HG03097 (cell line): ENCODE measurements around the gene TCN2.
"Not testable (repeated sequence)": the region's sequence is repeated elsewhere in the genome, so short reads cannot be mapped to it uniquely, and the experiment has no call there.

Experiments
- ATAC-seq: cut with Tn5 transposase; IDR thresholded peaks from one replicate; pipeline ENCODE4 v1.9.1; 2021; ENCODE audit not compliant: unreplicated experiment, low FRiP score

Gene TCN2

GRCh38 chr22:30574997-30575671 lies 31.8 kb upstream of the TCN2 start:
- no peak for ATAC-seq

DNA sequence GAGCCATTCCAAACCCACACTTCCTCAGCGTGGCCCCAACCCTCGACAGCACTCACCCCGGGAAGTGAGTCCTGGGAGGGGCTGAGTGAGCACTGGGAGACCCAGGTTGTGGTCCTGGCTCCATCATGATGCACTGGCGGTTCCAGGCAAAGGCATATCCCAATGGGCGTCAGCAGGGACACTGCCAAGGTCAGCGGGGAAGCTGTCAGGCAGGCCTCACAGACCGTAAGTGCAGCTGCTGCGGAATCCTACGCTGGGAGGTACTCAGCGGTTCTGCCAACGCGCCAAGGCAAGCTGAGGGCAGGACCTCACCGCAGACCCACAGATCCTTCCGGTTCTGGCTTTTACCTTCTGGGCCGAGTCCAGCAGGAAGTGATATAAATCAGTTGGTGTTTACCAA lies 31.1 kb upstream of the TCN2 start:
- ATAC-seq = no peak

- no peak for ATAC-seq
Observed at GRCh38 chr22:30578481-30578880, 28.5 kb upstream of the TCN2 start.

DNA sequence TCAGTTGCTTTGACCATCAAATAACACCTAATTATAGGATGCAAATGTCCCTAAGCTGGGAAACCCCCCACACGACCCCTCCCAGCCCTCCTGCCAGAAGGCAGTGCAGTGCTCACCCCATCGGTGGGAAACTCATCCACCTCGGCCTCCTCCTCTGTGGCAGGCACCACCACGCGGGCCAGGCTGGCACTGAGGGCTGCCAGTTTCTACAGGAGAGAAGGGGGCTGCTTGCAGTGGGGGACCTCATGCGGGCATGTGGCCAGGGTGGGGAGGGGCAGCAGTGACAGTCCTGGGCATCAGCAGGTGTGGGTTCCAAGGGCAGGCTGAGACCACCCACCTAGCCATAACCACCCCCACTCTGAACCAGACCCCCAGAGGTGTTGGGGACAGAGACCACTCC lies 26.1 kb upstream of the TCN2 start:
- no peak for ATAC-seq

GRCh38 chr22:30582051-30582450 lies 24.9 kb upstream of the TCN2 start:
- ATAC-seq = no peak

GRCh38 chr22:30582788-30583545 lies 24.0 kb upstream of the TCN2 start:
- no peak for ATAC-seq

GRCh38 chr22:30584441-30584840 lies 22.5 kb upstream of the TCN2 start:
- no peak for ATAC-seq

DNA sequence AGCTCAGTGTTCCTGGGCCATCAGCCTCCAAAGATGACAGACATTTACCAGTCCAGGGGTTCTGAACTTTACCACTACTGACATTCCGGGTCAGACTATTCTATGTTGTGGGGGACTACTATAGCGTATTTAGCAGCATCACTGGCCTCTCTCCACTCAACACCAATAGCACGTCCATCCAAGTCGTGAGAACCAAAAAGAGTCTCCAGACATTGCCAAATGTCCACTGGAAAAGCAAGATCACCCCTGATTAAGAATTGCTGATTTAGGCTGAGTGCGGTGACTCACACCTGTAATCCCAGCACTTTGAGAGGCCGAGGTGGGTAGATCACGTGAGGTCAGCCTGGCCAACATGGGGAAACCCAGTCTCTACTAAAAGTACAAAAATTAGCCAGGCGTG lies 20.6 kb upstream of the TCN2 start:
- ATAC-seq = no peak

GRCh38 chr22:30591191-30591587 lies 15.8 kb upstream of the TCN2 start:
- ATAC-seq = no peak

DNA sequence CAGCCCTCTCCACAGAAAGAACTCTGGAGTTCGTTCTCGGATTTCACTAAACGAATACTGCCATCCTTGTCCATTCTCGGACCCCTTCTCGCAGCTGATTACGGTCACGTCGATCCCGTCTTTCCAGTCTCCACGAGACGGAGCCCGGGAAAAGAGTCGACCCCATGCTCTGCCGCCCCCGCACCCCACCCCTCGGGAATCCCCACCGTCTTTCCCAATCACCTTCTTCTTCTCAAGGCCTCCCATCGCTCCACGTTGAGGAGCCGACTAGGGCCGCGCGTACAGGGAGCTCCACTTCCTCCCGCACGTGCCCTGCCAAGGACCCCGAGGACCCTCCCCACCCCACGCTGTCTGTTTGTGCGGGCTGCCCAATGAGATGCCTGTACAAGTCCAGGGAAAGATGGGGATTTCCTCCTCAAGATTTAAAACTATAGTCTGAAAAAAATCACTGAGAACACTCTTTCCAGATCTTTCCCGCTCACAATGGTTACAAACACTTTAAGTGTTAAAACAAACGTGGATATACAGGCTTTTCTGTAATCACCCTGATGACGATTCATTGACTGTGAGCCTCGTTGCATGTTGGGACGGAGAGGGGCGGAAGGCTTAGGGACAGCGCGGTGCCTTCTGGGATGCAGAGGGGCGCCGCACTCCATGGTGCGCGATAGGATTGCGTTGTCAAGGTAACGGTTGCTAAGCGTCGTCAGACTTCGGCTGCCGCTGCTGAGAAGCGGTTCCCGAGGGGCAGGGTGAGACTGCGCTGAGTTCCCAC lies 15.2 kb upstream of the TCN2 start, which contains the start of gene PES1:
TSS of gene PES1 (minus strand) at position 323 of the 772 bp plus-strand sequence. CDS start at position 246, 77 bp downstream.
- peak; percentile 91 for ATAC-seq

- not testable (repeated sequence) for ATAC-seq
Observed at GRCh38 chr22:30592360-30592713, 14.6 kb upstream of the TCN2 start.

GRCh38 chr22:30596199-30596598 lies 10.8 kb upstream of the TCN2 start:
- no peak for ATAC-seq

GRCh38 chr22:30596886-30597285 lies 10.1 kb upstream of the TCN2 start:
- ATAC-seq = no peak

DNA sequence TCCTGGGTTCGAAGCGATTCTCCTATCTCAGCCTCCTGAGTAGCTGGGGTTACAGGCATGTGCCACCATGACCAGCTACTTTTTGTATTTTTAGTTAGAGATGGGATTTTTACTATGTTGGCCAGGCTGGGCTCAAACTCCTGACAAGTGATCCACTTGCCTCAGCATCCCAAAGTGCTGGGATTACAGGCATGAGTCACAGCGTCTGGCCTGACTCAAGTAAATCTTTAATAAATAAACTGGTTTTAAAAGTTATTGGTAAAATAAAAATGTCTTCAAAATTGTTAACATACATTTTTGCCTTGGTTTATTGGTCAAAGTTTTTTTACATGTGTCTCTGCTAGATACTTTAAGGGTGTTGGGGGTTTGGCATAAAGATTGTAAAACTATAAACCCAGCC lies 8.0 kb upstream of the TCN2 start:
- no peak for ATAC-seq

- no peak for ATAC-seq
Observed at GRCh38 chr22:30600921-30601320, 6.1 kb upstream of the TCN2 start.

DNA sequence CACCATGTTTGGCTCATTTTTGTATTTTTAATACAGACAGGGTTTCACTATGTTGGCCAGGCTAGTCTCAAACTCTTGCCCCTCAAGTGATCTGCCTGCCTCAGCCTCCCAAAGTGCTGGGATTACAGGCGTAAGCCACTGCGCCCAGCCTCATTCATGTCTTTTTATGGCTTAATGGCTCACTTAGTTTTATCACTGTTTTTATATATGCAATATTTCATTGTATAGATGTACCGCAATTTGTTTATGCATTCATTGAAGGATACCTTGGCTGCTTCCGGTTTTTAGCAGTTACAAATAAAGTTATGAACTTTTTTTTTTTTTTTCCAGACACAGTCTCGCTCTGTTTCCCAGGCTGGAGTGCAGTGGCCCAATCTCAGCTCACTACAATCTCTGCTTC lies 5.5 kb upstream of the TCN2 start:
- ATAC-seq = no peak

DNA sequence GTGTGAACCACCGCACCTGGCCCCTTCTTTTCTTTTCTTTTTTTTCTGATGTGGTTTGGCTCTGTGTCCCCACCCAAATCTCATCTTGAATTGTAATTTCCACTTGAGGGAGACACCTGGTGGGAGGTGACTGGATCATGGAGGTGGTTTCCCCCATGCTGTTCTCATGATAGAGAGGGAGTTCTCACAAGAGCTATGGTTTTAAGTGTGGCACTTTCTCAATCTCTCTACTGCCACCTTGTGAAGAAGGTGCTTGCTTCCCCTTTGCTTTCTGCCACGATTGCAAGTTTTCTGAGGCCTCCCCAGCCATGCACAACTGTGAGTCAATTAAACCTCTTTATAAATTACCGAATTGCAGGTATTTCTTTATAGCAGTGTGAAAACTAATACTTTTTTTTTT lies 4.9 kb upstream of the TCN2 start:
- ATAC-seq = no peak

- ATAC-seq = no peak
Observed at GRCh38 chr22:30603801-30604200, 3.2 kb upstream of the TCN2 start.

DNA sequence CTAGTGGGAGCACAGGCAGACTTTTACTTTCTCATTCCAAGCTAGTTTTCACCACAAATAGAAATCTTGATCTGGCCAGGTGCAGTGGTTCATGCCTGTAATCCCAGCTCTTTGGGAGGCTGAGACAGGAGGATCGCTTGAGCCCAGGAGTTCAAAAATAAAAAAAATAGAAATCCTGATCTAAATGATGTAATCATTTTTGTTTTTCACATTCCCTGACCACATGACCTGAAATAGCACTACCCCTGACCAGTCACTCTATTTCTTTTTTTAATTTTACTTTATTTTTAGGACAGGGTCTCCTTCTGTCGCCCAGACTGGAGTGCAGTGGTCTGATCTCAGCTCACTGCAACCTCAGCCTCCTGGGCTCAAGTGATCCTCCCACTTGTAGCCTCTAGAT lies 2.3 kb upstream of the TCN2 start:
- no peak for ATAC-seq

DNA sequence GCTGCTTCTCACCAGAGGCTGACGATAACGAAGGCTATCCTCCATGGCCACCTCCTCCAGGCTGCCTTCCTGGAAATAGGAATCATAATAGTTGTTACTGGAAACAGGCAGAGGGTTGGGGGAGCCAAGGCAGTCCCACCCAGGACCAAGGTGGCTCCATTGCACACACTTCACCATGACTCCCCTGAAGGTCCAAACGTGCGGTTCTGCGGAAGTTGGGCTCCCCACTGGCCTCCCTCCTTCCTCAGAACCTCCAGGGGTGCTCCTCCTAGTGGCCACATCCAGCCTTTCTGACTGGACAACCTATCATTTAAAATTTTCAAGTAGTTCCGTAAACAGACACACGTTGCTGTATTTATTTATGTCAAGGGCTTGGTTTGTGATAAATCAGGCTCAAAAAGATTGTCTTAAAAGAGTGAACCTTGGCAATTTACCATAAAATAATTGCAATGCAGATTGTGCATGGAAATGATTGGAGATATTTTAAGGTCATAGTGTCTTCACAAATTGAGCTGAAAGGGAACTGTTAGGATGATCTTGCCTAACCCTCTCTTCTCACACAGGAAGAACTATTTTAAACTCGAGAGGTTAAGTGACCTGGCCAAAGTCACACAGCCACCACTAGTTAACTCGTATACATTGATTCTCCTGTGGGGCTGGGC lies 1.4 kb upstream of the TCN2 start:
- no peak for ATAC-seq

DNA sequence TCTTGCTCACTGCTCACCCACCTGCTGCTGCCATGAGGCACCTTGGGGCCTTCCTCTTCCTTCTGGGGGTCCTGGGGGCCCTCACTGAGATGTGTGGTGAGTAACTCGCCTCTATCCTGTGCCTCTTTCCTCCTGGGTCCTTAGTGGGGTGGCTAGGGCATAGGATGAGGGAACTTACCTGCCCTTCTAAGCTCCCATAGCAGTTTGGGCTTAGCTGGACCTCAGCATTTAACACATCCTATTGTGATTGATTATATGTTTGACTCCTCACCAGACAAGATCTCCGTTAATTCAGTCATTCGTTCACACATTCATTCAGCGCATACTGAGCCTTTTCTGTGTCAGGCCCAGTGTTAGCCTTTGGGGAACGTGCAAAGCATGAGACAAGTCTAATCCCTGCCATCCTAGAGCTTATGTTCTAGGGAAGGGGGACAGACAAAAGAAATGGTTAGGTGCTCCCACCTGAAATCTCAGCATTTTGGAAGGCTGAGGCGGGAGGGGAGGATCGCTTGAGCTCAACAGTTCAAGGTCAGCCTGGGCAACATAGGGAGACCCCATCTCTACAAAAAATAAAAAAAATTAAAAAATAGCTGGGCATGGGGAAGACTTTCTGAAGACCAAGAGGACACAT lies 441 bp downstream of the TCN2 start:
- ATAC-seq = no peak
